Mucosa of stomach (tissue), 1 donor: Measurements from ENCODE around the gene SLC66A2.
"Not testable (repeated sequence)": the region's sequence is repeated elsewhere in the genome, so short reads cannot be mapped to it uniquely, and the experiment has no call there.

ENCODE experiments used
- H3K27me3 ChIP-seq: one replicate; pipeline ENCODE4 v1.7.0; 2013; ENCODE audit warnings: mild to moderate bottlenecking, low read length; ENCODE audit not compliant: control insufficient read depth, insufficient read depth
- H3K36me3 ChIP-seq: one replicate; pipeline ENCODE4 v1.7.0; 2013; ENCODE audit warnings: low read length; ENCODE audit not compliant: control insufficient read depth, insufficient read depth
- H3K4me1 ChIP-seq: one replicate; pipeline ENCODE4 v1.7.0; 2013; ENCODE audit warnings: mild to moderate bottlenecking, low read length; ENCODE audit not compliant: control insufficient read depth, insufficient read depth
- H3K4me3 ChIP-seq: one replicate; pipeline ENCODE4 v1.7.0; 2013; ENCODE audit warnings: low read length
- H3K9ac ChIP-seq: one replicate; pipeline ENCODE4 v1.7.0; 2013; ENCODE audit warnings: mild to moderate bottlenecking, low read length, moderate library complexity
- H3K9me3 ChIP-seq: one replicate; pipeline ENCODE4 v1.7.0; 2013; ENCODE audit warnings: mild to moderate bottlenecking, low read length, moderate library complexity; ENCODE audit not compliant: control insufficient read depth
- donor health status: Pancreatic carcinoma.

The SLC66A2 gene

GRCh38 chr18:79951545-79952455 is at the start of gene SLC66A2:
Gene SLC66A2, minus strand, starts transcription at chr18:79951653. Its CDS starts 727 bp downstream, at chr18:79950926.
- Histone ChIP-seq H3K9ac (peak within 1 kb of the TSS; percentile 58), H3K4me3 (peak within 1 kb of the TSS; percentile 41), H3K27me3 (no peaks in the 10 kb centered on the region), H3K36me3 (no peaks in the 10 kb centered on the region), H3K4me1 (peaks cover 5% of the 10 kb centered on the region), H3K9me3 (no peaks in the 10 kb centered on the region)

GRCh38 chr18:80000877-80001276 is 49.4 kb upstream of the SLC66A2 start:
- Histone ChIP-seq H3K9me3 (no peaks in the 10 kb centered on the region), H3K4me1 (no peaks in the 10 kb centered on the region), H3K27me3 (no peaks in the 10 kb centered on the region), H3K9ac (no peak overlapping the region), H3K4me3 (no peak overlapping the region), H3K36me3 (no peaks in the 10 kb centered on the region)

- not testable (repeated sequence) for H3K4me1 ChIP-seq, H3K27me3 ChIP-seq, H3K9ac ChIP-seq, H3K4me3 ChIP-seq, H3K9me3 ChIP-seq, H3K36me3 ChIP-seq
Observed at GRCh38 chr18:79999701-80000100, 48.2 kb upstream of the SLC66A2 start.

- H3K27me3 ChIP-seq, result no peaks in the 10 kb centered on the region
- peaks cover 6% of the 10 kb centered on the region for H3K4me1 ChIP-seq
- no peaks in the 10 kb centered on the region for H3K9me3 ChIP-seq
- no peak overlapping the region for H3K9ac ChIP-seq
- no peak overlapping the region for H3K4me3 ChIP-seq
- no peaks in the 10 kb centered on the region for H3K36me3 ChIP-seq
Observed at GRCh38 chr18:79991494-79991893, 40.0 kb upstream of the SLC66A2 start.

- peaks cover 8% of the 10 kb centered on the region for H3K4me1 ChIP-seq
- peak overlapping the region; percentile 93 for H3K9ac ChIP-seq
- no peaks in the 10 kb centered on the region for H3K9me3 ChIP-seq
- H3K27me3 ChIP-seq, result no peaks in the 10 kb centered on the region
- peak overlapping the region; percentile 77 for H3K4me3 ChIP-seq
- no peaks in the 10 kb centered on the region for H3K36me3 ChIP-seq
Observed at GRCh38 chr18:79989195-79989497, 37.7 kb upstream of the SLC66A2 start.

GRCh38 chr18:79988451-79989194 is 37.2 kb upstream of the SLC66A2 start, which contains the start of gene TXNL4A:
Gene TXNL4A, minus strand, starts transcription at chr18:79988563. Its CDS starts 171 bp downstream, at chr18:79988392.
- Histone ChIP-seq H3K4me1 (peaks cover 8% of the 10 kb centered on the region), H3K4me3 (peak within 1 kb of the TSS; percentile 77), H3K9ac (peak within 1 kb of the TSS; percentile 93), H3K27me3 (no peaks in the 10 kb centered on the region), H3K36me3 (no peaks in the 10 kb centered on the region), H3K9me3 (no peaks in the 10 kb centered on the region)

GRCh38 chr18:79988071-79988450 is 36.6 kb upstream of the SLC66A2 start:
- no peaks in the 10 kb centered on the region for H3K9me3 ChIP-seq
- H3K4me3 ChIP-seq, result peak overlapping the region; percentile 77

GRCh38 chr18:79987566-79987965 is 36.1 kb upstream of the SLC66A2 start:
- peak overlapping the region; percentile 93 for H3K9ac ChIP-seq
- H3K4me3 ChIP-seq, result peak overlapping the region; percentile 77
- H3K36me3 ChIP-seq, result no peaks in the 10 kb centered on the region
- H3K27me3 ChIP-seq, result no peaks in the 10 kb centered on the region
- H3K9me3 ChIP-seq, result no peaks in the 10 kb centered on the region
- peaks cover 10% of the 10 kb centered on the region for H3K4me1 ChIP-seq

More at GRCh38 chr18:79988071-79988450, 36.6 kb upstream of the SLC66A2 start:
- Histone ChIP-seq H3K27me3 (no peaks in the 10 kb centered on the region), H3K36me3 (no peaks in the 10 kb centered on the region), H3K9ac (peak overlapping the region; percentile 93), H3K4me1 (peaks cover 8% of the 10 kb centered on the region)

GRCh38 chr18:79986726-79987125 is 35.3 kb upstream of the SLC66A2 start:
- Histone ChIP-seq H3K36me3 (no peaks in the 10 kb centered on the region), H3K4me3 (no peak overlapping the region), H3K27me3 (no peaks in the 10 kb centered on the region), H3K9me3 (no peaks in the 10 kb centered on the region), H3K9ac (peak overlapping the region; percentile 93), H3K4me1 (peaks cover 14% of the 10 kb centered on the region)

GRCh38 chr18:79985172-79985571 is 33.7 kb upstream of the SLC66A2 start:
- Histone ChIP-seq H3K4me1 (peaks cover 14% of the 10 kb centered on the region), H3K9ac (no peak overlapping the region)

GRCh38 chr18:79983793-79984192 is 32.3 kb upstream of the SLC66A2 start:
- no peak overlapping the region for H3K9ac ChIP-seq
- H3K36me3 ChIP-seq, result no peaks in the 10 kb centered on the region
- H3K9me3 ChIP-seq, result no peaks in the 10 kb centered on the region
- H3K4me3 ChIP-seq, result no peak overlapping the region
- peaks cover 14% of the 10 kb centered on the region for H3K4me1 ChIP-seq
- H3K27me3 ChIP-seq, result no peaks in the 10 kb centered on the region

More at GRCh38 chr18:79985172-79985571, 33.7 kb upstream of the SLC66A2 start:
- Histone ChIP-seq H3K27me3 (no peaks in the 10 kb centered on the region), H3K4me3 (no peak overlapping the region), H3K9me3 (no peaks in the 10 kb centered on the region), H3K36me3 (no peaks in the 10 kb centered on the region)

- Histone ChIP-seq H3K27me3 (no peaks in the 10 kb centered on the region), H3K9ac (no peak overlapping the region), H3K4me3 (no peak overlapping the region), H3K36me3 (no peaks in the 10 kb centered on the region), H3K4me1 (peaks cover 14% of the 10 kb centered on the region), H3K9me3 (no peaks in the 10 kb centered on the region)
Observed at GRCh38 chr18:79983253-79983652, 31.8 kb upstream of the SLC66A2 start.
